HG03135 (cell line): ENCODE results near the gene NOL11.
"Not testable (repeated sequence)": the region's sequence is repeated elsewhere in the genome, so short reads cannot be mapped to it uniquely, and the experiment has no call there.

Experiments
- ATAC-seq: cut with Tn5 transposase; IDR thresholded peaks from one replicate; pipeline ENCODE4 v1.9.1; 2021; ENCODE audit warnings: mild to moderate bottlenecking, moderate library complexity; ENCODE audit not compliant: unreplicated experiment

NOL11 gene

DNA sequence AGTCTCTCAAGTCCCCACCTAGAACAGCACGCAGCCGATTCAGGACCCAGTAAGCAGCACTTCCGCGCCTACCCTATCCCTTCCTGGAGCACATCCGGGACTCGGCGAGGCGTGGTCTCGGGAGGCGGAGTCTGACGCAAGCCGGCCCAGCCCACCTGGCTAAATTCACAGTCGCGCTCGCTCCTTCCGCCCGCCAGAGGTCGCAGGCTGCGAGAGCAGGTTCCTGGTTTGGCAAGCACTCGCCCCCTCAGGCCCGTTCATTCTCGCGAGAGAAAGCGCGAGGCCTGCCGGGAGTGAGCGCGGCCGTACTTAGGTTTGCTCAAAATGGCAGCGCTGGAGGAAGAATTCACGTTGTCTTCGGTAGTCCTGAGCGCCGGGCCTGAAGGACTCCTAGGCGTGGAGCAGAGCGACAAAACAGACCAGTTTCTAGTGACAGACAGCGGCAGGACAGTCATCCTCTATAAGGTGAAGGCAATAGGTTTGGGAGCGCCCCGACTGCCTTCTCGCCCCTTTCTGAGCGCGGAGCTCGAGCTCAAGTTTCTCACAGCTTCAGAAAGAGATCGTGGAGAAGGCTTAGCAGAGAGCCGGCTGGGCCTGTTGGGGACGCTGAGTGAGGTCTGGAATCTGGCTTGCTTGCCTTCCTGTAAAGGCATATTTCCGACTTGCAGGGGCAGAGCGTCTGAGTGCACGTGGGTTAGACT lies at the start of gene NOL11:
NOL11 (plus strand) TSS at position 313 of the 701 bp plus-strand sequence; CDS start at position 325, 12 bp downstream.
- peak; percentile 95 for ATAC-seq

DNA sequence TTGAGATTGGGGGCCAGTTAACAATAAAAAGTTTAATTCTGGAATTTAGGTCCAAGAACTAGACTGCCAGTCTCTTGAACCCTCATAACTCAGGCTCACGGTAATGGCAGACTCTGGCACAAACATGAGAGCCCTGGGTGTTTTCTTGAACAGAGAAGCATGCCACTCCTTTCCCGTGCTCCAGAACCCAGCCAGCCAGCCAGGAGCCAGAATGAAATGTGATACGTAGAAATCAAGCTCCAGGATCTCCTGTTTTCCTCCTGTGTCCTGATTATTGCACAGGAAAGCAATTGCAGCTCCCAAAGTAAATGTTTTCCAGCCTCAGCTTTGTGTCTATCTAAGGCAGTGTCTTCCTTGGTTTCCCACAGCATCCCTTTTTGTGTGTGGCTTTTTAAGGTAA lies 46.2 kb upstream of the NOL11 start:
- ATAC-seq = no peak

GRCh38 chr17:67672592-67673335 lies 45.0 kb upstream of the NOL11 start:
- ATAC-seq = no peak

GRCh38 chr17:67675481-67675880 lies 42.3 kb upstream of the NOL11 start:
- ATAC-seq = no peak

DNA sequence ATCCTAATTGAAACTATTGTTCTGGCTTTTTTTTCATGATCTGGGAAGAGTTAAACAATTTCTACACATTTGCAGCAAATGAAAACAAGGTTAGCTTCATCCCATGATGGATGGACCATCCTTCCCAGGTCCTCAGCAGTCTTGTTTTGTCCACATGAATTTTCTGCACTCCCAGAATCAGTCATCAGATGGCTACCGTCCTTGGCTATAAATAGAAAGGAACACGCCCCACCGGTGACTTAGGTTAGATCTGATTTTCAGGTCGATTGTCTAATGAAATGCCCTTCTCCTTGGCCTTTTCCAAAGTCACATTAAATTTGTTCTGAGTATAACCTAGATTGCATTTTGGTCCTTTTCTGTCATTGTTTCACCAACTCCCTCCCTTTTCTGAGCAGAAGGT lies 41.4 kb upstream of the NOL11 start:
- ATAC-seq = no peak

GRCh38 chr17:67678414-67678813 lies 39.3 kb upstream of the NOL11 start:
- ATAC-seq = no peak

- no peak for ATAC-seq
Observed at GRCh38 chr17:67679225-67679624, 38.5 kb upstream of the NOL11 start.

DNA sequence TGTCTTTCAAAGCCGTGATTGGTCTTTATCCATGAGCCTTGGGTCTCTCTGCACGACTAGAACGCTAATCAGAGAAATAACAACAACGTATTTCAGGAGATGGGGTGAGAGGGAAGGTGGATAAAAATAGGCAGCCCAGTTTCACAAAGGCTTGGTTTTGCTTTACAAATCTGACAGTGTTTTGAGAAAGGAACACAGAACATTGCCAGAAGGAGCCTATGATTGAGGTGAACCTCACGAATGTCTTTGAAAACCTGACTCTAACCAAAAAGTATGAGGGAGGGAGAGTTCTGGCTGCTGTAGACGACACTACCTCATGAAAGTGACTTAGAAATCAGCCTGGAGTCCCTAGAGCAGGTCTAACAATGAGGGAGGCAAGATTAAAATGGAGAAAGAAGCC lies 38.0 kb upstream of the NOL11 start:
- no peak for ATAC-seq

DNA sequence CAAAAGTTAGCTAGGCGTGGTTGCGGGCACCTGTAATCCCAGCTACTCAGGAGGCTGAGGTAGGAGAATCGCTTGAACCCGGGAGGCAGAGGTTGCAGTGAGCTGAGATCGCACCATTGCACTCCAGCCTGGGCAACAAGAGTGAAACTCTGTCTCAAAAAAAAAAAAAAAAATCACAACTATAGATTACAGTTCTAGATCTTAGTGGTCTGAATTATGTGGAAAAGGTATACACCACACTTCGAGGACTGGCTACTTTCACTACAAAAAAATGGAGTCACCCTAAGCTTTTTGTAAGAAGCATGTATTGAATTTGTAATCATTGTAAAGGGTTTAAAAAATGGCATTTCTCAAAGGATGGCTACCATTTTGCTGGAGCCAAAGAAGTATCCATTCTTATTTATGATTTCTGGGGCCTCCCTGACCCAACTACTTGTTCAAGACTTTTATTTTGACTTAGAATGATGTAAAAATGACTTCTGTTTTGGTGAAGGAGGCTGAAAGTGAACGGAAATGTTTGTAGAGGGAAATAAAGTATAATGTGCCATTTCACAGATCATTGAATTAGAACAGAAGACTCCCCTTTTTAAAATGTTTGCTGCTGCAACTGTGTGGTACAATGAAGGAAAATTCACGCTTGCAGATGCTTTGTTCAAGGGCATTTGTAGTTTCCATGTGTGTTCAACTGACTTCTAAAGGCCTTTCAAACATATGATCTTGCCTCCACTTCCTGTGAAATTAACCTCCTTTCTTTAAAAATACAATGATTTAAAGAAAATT lies 37.1 kb upstream of the NOL11 start:
- ATAC-seq = no peak

- ATAC-seq = no peak
Observed at GRCh38 chr17:67682196-67682595, 35.5 kb upstream of the NOL11 start.

GRCh38 chr17:67685351-67685750 lies 32.4 kb upstream of the NOL11 start:
- no peak for ATAC-seq

DNA sequence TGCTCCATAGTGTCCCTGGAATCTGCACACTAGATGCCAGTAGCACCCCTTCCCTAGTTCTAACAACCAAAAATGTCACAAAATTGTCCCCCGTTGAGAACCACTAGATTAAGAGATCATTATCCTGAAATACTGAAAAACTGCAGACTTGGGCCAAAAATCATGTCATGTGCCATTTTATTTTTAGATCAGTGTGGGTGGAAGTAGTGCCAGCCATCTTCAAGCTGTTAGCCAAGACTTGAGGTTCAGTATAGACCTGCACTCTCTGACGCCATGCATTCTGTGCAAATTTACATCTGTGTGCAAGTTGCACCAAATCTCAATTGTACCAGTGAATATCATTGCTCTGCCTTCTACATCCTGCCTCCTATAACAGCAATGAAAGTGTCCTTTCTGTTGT lies 31.5 kb upstream of the NOL11 start:
- ATAC-seq = no peak

GRCh38 chr17:67687511-67687910 lies 30.2 kb upstream of the NOL11 start:
- no peak for ATAC-seq

GRCh38 chr17:67689534-67690177 lies 28.1 kb upstream of the NOL11 start:
- ATAC-seq = no peak

GRCh38 chr17:67693811-67694210 lies 23.9 kb upstream of the NOL11 start:
- no peak for ATAC-seq

GRCh38 chr17:67696347-67696746 lies 21.4 kb upstream of the NOL11 start:
- ATAC-seq = no peak

GRCh38 chr17:67696853-67697498 lies 20.8 kb upstream of the NOL11 start:
- no peak for ATAC-seq

GRCh38 chr17:67700037-67700724 lies 17.6 kb upstream of the NOL11 start:
- ATAC-seq = no peak

- ATAC-seq = no peak
Observed at GRCh38 chr17:67700725-67701119, 17.0 kb upstream of the NOL11 start.

- ATAC-seq = not testable (repeated sequence)
Observed at GRCh38 chr17:67702861-67703260, 14.9 kb upstream of the NOL11 start.
